HepG2 (cell line): ENCODE results near the gene SLC35B4. TPM values are rescaled to one million over a fixed set of nuclear protein-coding genes. Genes with fewer than 3 reads are reported as not detected.

Source experiments
- ATAC-seq: fragments of 200-7000 bp; cut with Tn5 transposase; 3 replicates; pipeline ENCODE4 v1.9.1; 2020; ENCODE audit warnings: mild to moderate bottlenecking, moderate library complexity
- BruUV-seq: library from RNA; stranded (reverse); fragments of 400-500 nt; replicated peaks from 2 replicates; lab custom pipeline; 2021; lab: Mats Ljungman, UMichigan
- CTCF ChIA-PET: fragments of 300-600 bp; formaldehyde crosslinking; extraction: SDS; loops from one replicate; lab custom pipeline; 2021; ENCODE audit warnings: low total read pairs, inconsistent platforms, low intra/inter-chr PET ratio; lab: Yijun Ruan, JAX
- POLR2A ChIA-PET: fragments of 350-600 bp; sonication (Branson Sonifier 250); formaldehyde crosslinking; loops from one replicate; lab custom pipeline; 2020; ENCODE audit warnings: antibody characterized with exemption, inconsistent platforms; lab: Yijun Ruan, JAX
- DNase-seq: peaks from one replicate; pipeline ENCODE4 v3.0.0-alpha.2; 2015; ENCODE audit warnings: low spot score
- FAIRE-seq: peaks from 3 replicates; lab custom pipeline; 2011; peaks lifted over from hg19 to GRCh38; lab: Jason Lieb, UNC
- H2AFZ ChIP-seq: one replicate; pipeline ENCODE4 v1.6.1; 2011; ENCODE audit warnings: low read length, inconsistent platforms
- H3K27ac ChIP-seq: fragments of 300-600 bp; 3 replicates; pipeline ENCODE4 v1.8.0; 2011; ENCODE audit warnings: mixed run types, mild to moderate bottlenecking, mixed read lengths, low read length, inconsistent platforms; ENCODE audit not compliant: insufficient read depth; ENCODE audit errors: extremely low read length
- H3K27me3 ChIP-seq, 2 experiments: fragments of 200-600 bp in 1 of 2; 2 replicates in 1 of 2; 3 replicates in 1 of 2; pipeline versions ENCODE4 v1.6.0 to v1.8.0; 2011; ENCODE audit warnings: low read length in 2 of 2, mild to moderate bottlenecking in 2 of 2, moderate library complexity in 2 of 2, inconsistent platforms in 1 of 2; ENCODE audit not compliant: insufficient read depth in 2 of 2, control insufficient read depth in 1 of 2
- H3K36me3 ChIP-seq, 2 experiments: fragments of 200-600 bp in 1 of 2; replicated peaks in 1 of 2; 2 replicates in 1 of 2; 3 replicates in 1 of 2; pipeline versions ENCODE4 v1.5.1 to v1.8.0; 2011; ENCODE audit warnings: low read length in 2 of 2, inconsistent platforms in 1 of 2; ENCODE audit not compliant: insufficient read depth in 2 of 2, control insufficient read depth in 1 of 2
- H3K4me1 ChIP-seq: 2 replicates; pipeline ENCODE4 v1.5.1; 2012; ENCODE audit warnings: low read length, inconsistent platforms; ENCODE audit not compliant: insufficient read depth
- H3K4me2 ChIP-seq: 2 replicates; pipeline ENCODE4 v1.6.0; 2011; ENCODE audit warnings: low read depth, low read length, inconsistent platforms
- H3K4me3 ChIP-seq, 3 experiments: fragments of 200-600 bp in 1 of 3; sonication (generic), shearing (Covaris generic) in 1 of 3; replicated peaks in 1 of 3; 2 replicates each; pipeline ENCODE4 v1.5.1; 2011 to 2016; ENCODE audit warnings: low read length in 3 of 3, inconsistent platforms in 2 of 3, low read depth in 2 of 3, mild to moderate bottlenecking in 2 of 3, control low read depth in 1 of 3, mixed read lengths in 1 of 3; ENCODE audit not compliant: insufficient read depth in 1 of 3
- H3K79me2 ChIP-seq: one replicate; pipeline ENCODE4 v1.6.1; 2011; ENCODE audit warnings: low read length, inconsistent platforms; ENCODE audit not compliant: insufficient read depth
- H3K9ac ChIP-seq: 2 replicates; pipeline ENCODE4 v1.6.0; 2011; ENCODE audit warnings: mild to moderate bottlenecking, low read depth, low read length, inconsistent platforms; ENCODE audit not compliant: insufficient read depth
- H3K9me3 ChIP-seq: 2 replicates; pipeline ENCODE4 v1.5.1; 2012; ENCODE audit warnings: mild to moderate bottlenecking, low read length
- H4K20me1 ChIP-seq: 2 replicates; pipeline ENCODE4 v1.6.0; 2011; ENCODE audit warnings: inconsistent platforms, mild to moderate bottlenecking, low read length, moderate library complexity; ENCODE audit not compliant: insufficient read depth
- CHCHD3 ChIP-seq: sonication (generic); formaldehyde crosslinking; IDR thresholded peaks from 2 replicates; pipeline ENCODE4 v1.8.0; 2022; ENCODE audit warnings: mild to moderate bottlenecking, missing genetic modification reagents, moderate library complexity
- FOSL2 ChIP-seq: sonication (generic); formaldehyde crosslinking; IDR thresholded peaks from 2 replicates; pipeline ENCODE4 v1.4.0; 2020; ENCODE audit warnings: missing genetic modification reagents
- GFI1 ChIP-seq: sonication (generic); formaldehyde crosslinking; IDR thresholded peaks from 2 replicates; pipeline ENCODE4 v1.5.0; 2020; ENCODE audit warnings: missing genetic modification reagents, mild to moderate bottlenecking, borderline replicate concordance
- HNF4G ChIP-seq, 2 experiments: sonication (generic) in 1 of 2; formaldehyde crosslinking in 1 of 2; IDR thresholded peaks; 2 replicates each; pipeline versions ENCODE4 v1.4.0 to v1.6.1; 2011 to 2020; ENCODE audit warnings: borderline replicate concordance in 2 of 2, low read depth in 2 of 2, mild to moderate bottlenecking in 2 of 2, low read length in 1 of 2, missing genetic modification reagents in 1 of 2, moderate library complexity in 1 of 2
- JUNB ChIP-seq: sonication (generic); formaldehyde crosslinking; IDR thresholded peaks from 2 replicates; pipeline ENCODE4 v1.8.0; 2022; ENCODE audit warnings: missing genetic modification reagents, mild to moderate bottlenecking, borderline replicate concordance
- KLF11 ChIP-seq: IDR thresholded peaks from 2 replicates; pipeline ENCODE4 v1.6.1; 2016; ENCODE audit warnings: missing compliant biosample characterization
- ZBTB7A ChIP-seq: sonication (generic); formaldehyde crosslinking; IDR thresholded peaks from 2 replicates; pipeline ENCODE4 v1.8.0; 2022; ENCODE audit warnings: mild to moderate bottlenecking, missing genetic modification reagents
- whole genome bisulfite sequencing: methylation state at CpG from one replicate; pipeline ENCODE4 v1.1.6; 2017; ENCODE audit warnings: low lambda C conversion rate; 5-methylcytosine and 5-hydroxymethylcytosine counted together
- in situ Hi-C: cut with HindIII; loops from 2 replicates; pipeline ENCODE4 v1.10.0; 2017; ENCODE audit warnings: low pct_unique_long_range_greater_than_20kb; ENCODE audit not compliant: extremely low pct_ligation_motif_present
- intact Hi-C: fragments of 100-400 bp; cut with micrococcal nuclease; formaldehyde crosslinking; loops from one replicate; pipeline ENCODE4 v1.10.0; 2022; ENCODE audit not compliant: unreplicated experiment
- polyA plus RNA-seq, 8 experiments: library from polyadenylated mRNA; depleted of rRNA in 3 of 8; stranded (reverse) in 7 of 8; unstranded in 1 of 8; fragments of >200 nt; fragmentation: Illumina TruSeq in 4 of 8; extraction: Trizol in 4 of 8; gene quantifications; 2 replicates each; pipeline versions ENCODE4 v1.2.1 to v1.2.3, GENCODE V29; 2011 to 2016; ENCODE audit warnings: low read depth in 4 of 8, missing spikeins in 1 of 8, mixed read lengths in 1 of 8; ENCODE audit not compliant: insufficient read depth in 1 of 8
- total RNA-seq, 5 experiments: library from RNA; depleted of rRNA; stranded (reverse); fragments of >200 nt; fragmentation: Illumina TruSeq; extraction: Trizol; gene quantifications; 2 replicates each; pipeline ENCODE4 v1.2.3, GENCODE V29; 2016; ENCODE audit warnings: low read depth in 1 of 5

Gene SLC35B4
- total and polyA plus RNA-seq, 2 of the 13 experiments (the other 11 are each of a cell fraction or from before 2014, with no cell fraction given) = 17.1 to 17.8 TPM

DNA sequence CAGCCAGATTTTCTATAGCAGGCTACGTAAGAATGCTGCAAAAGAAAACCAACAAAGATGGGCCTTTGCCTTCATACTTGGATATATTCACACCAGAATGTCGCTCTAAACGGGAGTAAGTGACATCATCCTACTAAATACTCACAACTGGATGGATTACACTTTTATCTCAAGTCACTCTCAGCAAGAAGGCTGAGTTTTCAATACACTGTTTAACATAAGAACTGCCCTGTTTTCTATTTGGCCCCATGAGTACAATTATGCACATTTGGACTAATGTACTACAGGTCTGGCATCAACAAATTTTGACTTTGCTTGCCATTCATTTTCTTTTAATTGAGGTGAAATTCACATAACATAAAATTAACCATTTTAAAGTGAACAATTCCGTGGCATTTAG is 8.2 kb downstream of the SLC35B4 start:
- no peaks in the 10 kb centered on the region for H3K9me3 ChIP-seq
- no TSS peak for BruUV-seq
- FAIRE-seq = no peak
- no peaks in the 10 kb centered on the region; the same call in 1 of the 2 replicates for H4K20me1 ChIP-seq
- POLR2A ChIA-PET = no interaction called here
- TF ChIP-seq GFI1 (CRISPR knock-in tag) (no peak), CHCHD3 (no peak)
- TF ChIP-seq, all 625 proteins: peak for 0
- WGBS = 98% methylated on average over 4 of the region's 4 CpGs
- intact Hi-C loops (no loop called here), in situ Hi-C loops (no loop called here)
- H3K4me2 ChIP-seq = no peak overlapping the region
- H3K4me1 ChIP-seq = no peaks in the 10 kb centered on the region
- H2AFZ ChIP-seq = no peak overlapping the region
- DNase-seq (no peak), ATAC-seq (no peak)
- no peaks in the 10 kb centered on the region for H3K79me2 ChIP-seq
- CTCF ChIA-PET = no interaction called here
- H3K27ac ChIP-seq = no peak overlapping the region
- no peak overlapping the region for H3K9ac ChIP-seq
- peaks cover 5 to 28% of the 10 kb centered on the region in 2 experiments; a peak in 4 of 5 replicates for H3K36me3 ChIP-seq
- no peaks in the 10 kb centered on the region for H3K27me3 ChIP-seq
- H3K4me3 ChIP-seq = no peak overlapping the region

DNA sequence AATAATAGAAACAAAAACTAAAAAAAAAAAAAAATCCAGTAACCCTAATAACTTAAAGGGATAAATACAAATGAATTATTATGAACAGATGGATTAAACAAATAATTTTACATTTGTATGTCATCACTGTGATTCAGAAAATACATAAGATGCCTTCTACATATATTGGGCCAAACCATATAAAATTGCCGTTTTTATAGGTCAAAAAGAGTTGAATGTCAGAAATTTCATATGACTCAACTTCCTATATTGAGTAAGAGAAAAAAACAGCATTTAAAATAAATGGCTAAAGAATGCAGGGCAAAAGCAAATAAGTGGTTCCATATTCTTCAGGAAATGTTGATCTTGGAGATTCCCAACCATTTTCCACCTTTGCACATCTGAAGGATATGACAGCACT is 9.4 kb downstream of the SLC35B4 start:
- H3K4me2 ChIP-seq = no peak overlapping the region
- intact Hi-C loops (no loop called here), in situ Hi-C loops (no loop called here)
- FAIRE-seq = no peak
- no peaks in the 10 kb centered on the region for H3K79me2 ChIP-seq
- H3K36me3 ChIP-seq = peaks cover 6 to 36% of the 10 kb centered on the region in 2 experiments; a peak in 4 of 5 replicates
- ChIA-PET CTCF (no interaction called here), POLR2A (no interaction called here)
- 90% methylated on average over 1 of the region's 1 CpG for WGBS
- H4K20me1 ChIP-seq = no peaks in the 10 kb centered on the region; the same call in 1 of the 2 replicates
- no peak overlapping the region for H3K9ac ChIP-seq
- no peaks in the 10 kb centered on the region for H3K4me1 ChIP-seq
- H3K27ac ChIP-seq = no peak overlapping the region
- no peak overlapping the region for H3K4me3 ChIP-seq
- no TSS peak for BruUV-seq
- no peaks in the 10 kb centered on the region for H3K9me3 ChIP-seq
- ATAC-seq = no peak
- no peak for DNase-seq
- H3K27me3 ChIP-seq = no peaks in the 10 kb centered on the region
- no peak for TF ChIP-seq ZBTB7A
- TF ChIP-seq FOSL2 = no peak
- TF ChIP-seq KLF11 (CRISPR knock-in tag) = no peak
- TF ChIP-seq HNF4G (IDR thresholded peaks at IDR 0.05; ENCODE audit: borderline replicate concordance, low read depth, low read length) = no peak
- no peak for TF ChIP-seq HNF4G (CRISPR knock-in tag; IDR thresholded peaks at IDR 0.05; ENCODE audit: borderline replicate concordance, low read depth)
- no peak for TF ChIP-seq JUNB (CRISPR knock-in tag)
- H2AFZ ChIP-seq = no peak overlapping the region
